ENCODE results near the gene MMP25.
A peak's percentile ranks its signal among the peaks of the same experiment; 100 is the strongest.
"Not testable (repeated sequence)": the region's sequence is repeated elsewhere in the genome, so short reads cannot be mapped to it uniquely, and the experiment has no call there.

Gene MMP25

DNA sequence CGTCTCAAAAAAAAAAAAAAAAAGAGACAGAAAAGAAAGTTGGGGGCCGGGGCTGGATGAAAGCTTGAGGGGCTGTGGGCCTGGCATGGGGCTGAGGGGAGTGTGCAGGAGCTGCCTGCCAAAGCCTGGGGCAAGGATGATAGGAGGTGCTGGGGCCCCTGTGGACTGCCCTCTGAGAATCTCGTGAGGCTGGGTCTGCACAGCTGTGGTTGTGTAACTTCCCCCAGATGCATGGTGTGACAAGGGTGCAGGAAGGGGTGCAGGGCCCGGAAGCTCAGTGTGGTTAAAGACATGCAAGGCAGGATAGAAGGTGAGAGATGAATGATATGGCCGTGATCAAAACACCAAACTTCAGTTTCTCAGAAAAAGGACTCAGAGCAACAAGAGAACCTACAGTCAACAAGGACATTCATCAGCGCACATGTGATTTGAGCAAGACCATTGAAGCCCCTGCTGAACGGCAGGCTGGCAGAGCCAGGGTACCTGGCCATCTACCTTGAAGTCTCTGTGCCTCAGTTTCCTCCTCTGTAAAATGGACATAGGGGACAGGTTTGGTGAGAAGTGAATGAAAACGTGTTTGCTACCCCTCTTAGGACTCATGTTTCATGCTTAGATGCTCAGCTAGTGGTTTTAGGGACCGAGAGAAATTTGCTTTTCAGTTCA is 28.6 kb downstream of the MMP25 start:
- no peak for DNase-seq

DNA sequence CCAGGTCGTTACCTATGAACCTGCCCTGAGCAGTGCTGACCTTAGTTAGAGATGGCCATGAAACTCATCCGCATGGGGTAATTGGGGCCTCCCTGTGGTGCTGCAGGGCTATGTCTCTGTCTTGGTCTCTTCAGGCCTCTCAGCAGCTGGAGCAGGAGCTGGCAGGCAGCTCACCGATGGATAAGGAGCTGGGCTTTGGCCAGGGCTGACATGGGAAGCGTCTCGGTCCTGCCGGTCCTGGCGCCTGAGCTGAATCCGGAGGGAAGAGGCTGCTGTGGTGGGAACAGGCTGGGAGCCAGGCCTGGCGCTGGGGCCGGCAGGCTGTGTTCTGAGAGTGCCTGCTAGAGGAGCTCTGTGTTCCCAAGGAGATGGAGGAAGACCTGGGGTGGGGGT is 29.2 kb downstream of the MMP25 start:
- no peak for DNase-seq

GRCh38 chr16:3075946-3076345 is 29.6 kb downstream of the MMP25 start:
- DNase-seq = not testable (repeated sequence)

DNA sequence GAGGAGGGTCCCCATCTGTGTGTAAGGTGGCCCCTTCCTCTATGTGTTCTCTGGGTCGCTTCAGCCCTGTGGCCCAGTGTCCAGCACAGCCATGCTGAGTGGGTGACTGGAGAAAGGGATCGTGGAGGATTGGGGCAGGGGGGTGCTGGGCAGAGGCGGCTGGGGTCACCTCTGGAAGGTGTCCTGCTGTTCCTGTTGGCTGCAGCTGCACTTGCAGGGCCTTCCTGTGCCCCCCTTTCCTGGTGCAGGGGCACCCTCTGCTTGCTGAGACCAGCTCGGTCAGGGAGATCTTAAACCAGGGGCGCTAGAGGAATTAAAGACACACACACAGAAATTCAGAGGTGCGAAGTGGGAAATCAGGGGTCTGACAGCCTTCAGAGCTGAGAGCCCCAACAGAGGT is 30.2 kb downstream of the MMP25 start:
- DNase-seq = no peak

DNA sequence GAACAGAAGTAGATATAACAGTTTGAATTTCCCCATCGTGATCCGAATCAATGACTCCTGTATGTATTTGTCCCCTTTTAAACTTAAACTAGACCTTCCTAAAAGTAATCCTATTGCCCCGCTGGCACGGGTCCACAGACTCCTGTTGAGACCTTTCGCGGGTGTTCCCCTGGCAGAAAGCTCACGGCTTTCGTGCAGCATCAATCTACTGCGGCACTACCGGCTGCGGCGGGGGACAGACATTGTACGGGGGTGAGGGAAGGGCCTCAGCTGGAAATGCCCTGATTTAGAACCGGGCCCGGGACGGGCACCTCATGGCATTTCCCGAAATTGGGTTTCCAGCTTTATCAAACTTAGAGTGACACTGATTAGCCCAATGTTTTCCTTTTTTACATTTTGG is 33.7 kb downstream of the MMP25 start:
- no peak for DNase-seq

GRCh38 chr16:3081957-3082356 is 35.6 kb downstream of the MMP25 start:
- not testable (repeated sequence) for DNase-seq

DNA sequence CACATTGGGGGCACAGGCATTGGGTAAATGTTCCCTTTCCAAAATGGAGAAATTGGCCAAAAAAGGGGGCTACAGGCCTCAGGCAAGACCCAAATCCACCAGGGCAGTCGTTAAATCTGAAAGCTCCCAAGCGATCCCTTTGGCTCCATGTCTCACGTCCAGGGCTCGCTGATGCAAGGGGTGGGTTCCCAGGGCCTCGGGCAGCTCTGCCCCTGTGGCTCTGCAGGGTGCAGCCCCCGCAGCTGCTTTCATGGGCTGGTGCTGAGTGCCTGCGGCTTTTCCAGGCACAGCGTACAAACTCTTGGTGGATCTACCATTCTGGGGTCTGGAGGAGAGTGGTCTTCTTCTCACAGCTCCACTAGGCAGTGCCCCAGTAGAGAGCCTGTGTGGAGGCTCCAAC is 37.0 kb downstream of the MMP25 start:
- not testable (repeated sequence) for DNase-seq

DNA sequence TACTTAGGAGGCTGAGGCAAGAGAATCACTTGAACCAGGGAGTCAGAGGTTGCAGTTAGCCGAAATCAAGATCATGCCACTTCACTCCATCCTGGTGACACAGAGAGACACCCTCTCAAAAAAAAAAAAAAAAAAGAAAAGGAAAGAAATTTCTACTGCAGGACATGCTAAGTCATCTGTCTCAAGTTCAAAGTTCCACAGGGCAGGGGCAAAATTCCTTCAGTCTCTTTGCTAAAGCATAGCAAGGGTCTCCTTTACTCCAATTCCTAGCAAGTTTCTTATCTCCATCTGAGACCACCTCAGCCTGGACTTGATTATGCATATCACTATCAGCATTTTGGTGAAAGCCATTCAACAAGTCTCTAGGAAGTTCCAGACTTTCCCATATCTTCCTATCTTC is 38.1 kb downstream of the MMP25 start:
- no peak for DNase-seq

GRCh38 chr16:3084969-3085670 is 38.8 kb downstream of the MMP25 start:
- no peak for DNase-seq

GRCh38 chr16:3085868-3086595 is 39.7 kb downstream of the MMP25 start:
- no peak for DNase-seq

- no peak for DNase-seq
Observed at GRCh38 chr16:3086596-3087242, 40.4 kb downstream of the MMP25 start.

- DNase-seq = no peak
Observed at GRCh38 chr16:3087243-3088235, 41.2 kb downstream of the MMP25 start.

GRCh38 chr16:3088450-3088849 is 42.1 kb downstream of the MMP25 start:
- DNase-seq = no peak

GRCh38 chr16:3088925-3089716 is 42.8 kb downstream of the MMP25 start:
- DNase-seq = no peak

- no peak for DNase-seq
Observed at GRCh38 chr16:3089717-3090592, 43.6 kb downstream of the MMP25 start.

DNA sequence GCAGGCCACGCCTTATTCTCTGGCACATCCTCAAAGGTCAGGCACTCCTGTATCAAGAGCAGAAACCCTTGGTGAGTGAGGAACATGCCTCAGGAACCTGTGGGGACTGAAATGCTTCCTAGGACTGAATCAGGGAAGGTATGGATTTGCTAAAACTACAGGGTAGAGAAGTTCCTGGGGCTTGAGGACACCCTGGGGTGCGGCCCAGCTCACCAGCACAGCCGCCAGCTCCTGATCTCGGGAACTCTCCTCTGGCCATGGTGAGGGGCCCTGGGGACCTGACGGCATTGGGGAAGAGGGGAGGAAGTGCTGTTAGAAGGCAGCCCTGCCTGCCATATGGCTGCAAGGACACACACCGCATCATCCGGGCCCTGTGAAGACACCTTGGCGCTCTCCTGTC is 45.2 kb downstream of the MMP25 start:
- no peak for DNase-seq

GRCh38 chr16:3092501-3092941 is 46.2 kb downstream of the MMP25 start:
- no peak for DNase-seq

DNA sequence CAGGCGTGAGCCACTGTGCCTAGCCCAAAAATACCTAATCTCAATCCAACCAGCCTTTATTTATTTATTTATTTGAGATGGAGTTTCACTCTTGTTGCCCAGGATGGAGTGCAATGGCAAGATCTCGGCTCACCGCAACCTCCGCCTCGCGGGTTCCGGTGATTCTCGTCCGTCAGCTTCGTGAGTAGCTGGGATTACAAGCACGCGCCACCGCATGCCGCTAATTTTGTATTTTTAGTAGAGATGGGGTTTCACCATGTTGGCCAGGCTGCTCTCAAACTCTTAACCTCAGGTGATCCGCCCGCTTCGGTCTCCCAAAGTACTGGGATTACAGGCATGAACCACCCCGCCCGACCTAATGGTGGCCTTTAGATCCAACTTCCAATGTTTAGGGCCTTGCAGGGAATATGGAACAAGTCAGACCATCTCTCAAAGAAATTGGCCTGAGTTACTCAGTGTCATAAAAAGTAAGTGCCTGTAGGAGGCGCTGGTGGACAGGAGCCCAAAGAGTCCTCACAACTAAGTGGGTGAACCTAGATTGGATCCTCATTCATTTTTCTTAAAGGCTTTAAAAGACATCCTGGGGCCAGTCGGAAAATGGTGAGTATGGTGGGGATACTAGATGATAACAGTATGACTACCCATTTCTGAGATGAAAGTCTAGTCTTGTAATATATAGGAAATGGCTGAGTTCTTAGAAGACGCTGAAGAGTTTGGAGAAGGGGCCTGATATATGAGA is 48.1 kb downstream of the MMP25 start:
- no peak for DNase-seq

DNA sequence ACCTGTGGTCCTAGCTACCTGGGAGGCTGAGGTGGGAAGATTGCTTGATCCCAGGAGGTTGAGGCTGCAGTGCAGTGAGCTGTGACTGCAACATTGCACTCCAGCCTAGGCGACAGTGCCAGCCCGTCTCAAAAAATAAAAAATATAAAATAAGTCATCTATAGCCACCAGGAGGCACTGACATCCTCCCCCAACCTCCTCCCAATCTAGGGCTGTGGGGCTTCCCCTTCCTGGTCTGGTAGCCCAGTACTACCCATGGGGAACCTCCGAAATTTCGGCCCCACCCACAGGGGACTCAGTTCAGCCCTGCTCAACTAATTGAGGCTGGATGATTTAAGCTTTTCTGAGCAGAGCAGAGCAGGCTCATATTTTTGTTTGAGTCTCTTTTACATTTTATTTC is 49.5 kb downstream of the MMP25 start:
- DNase-seq = peak; percentile 15

GRCh38 chr16:3096362-3096761 is 50.0 kb downstream of the MMP25 start:
- DNase-seq = no peak
